ENCODE measurements around the gene IFT88.

Gene IFT88

GRCh38 chr13:20580257-20580656, 13.3 kb downstream of the IFT88 start:
- DNase-seq, result no peak
- CTCF ChIA-PET, result no interaction called here
- no peaks in the 10 kb centered on the region for H3K27me3 Mint-ChIP-seq
- H3K4me3 Mint-ChIP-seq, result no peak overlapping the region
- H3K9me3 Mint-ChIP-seq, result peaks cover 17% of the 10 kb centered on the region
- no peaks in the 10 kb centered on the region for H3K4me1 Mint-ChIP-seq
- peaks cover 53% of the 10 kb centered on the region for H3K36me3 Mint-ChIP-seq
- H3K27ac Mint-ChIP-seq, result no peak overlapping the region

- Mint-ChIP-seq H3K9me3 (peaks cover 15% of the 10 kb centered on the region), H3K4me1 (no peaks in the 10 kb centered on the region), H3K27me3 (no peaks in the 10 kb centered on the region), H3K27ac (no peak overlapping the region), H3K36me3 (peaks cover 42% of the 10 kb centered on the region), H3K4me3 (no peak overlapping the region)
- CTCF ChIA-PET, result no interaction called here
- no peak for DNase-seq
Measured at GRCh38 chr13:20582026-20582425, 15.1 kb downstream of the IFT88 start.

GRCh38 chr13:20583803-20584293, 16.9 kb downstream of the IFT88 start:
- DNase-seq, result no peak

GRCh38 chr13:20585371-20585770, 18.4 kb downstream of the IFT88 start:
- peaks cover 11% of the 10 kb centered on the region for H3K9me3 Mint-ChIP-seq
- CTCF ChIA-PET, result no interaction called here
- H3K4me3 Mint-ChIP-seq, result no peak overlapping the region
- H3K27ac Mint-ChIP-seq, result no peak overlapping the region
- peaks cover 25% of the 10 kb centered on the region for H3K36me3 Mint-ChIP-seq
- no peaks in the 10 kb centered on the region for H3K4me1 Mint-ChIP-seq
- no peak for DNase-seq
- no peaks in the 10 kb centered on the region for H3K27me3 Mint-ChIP-seq

More at GRCh38 chr13:20583803-20584293, 16.9 kb downstream of the IFT88 start:
- H3K4me3 Mint-ChIP-seq, result no peak overlapping the region
- no peaks in the 10 kb centered on the region for H3K4me1 Mint-ChIP-seq
- H3K9me3 Mint-ChIP-seq, result peaks cover 11% of the 10 kb centered on the region
- H3K36me3 Mint-ChIP-seq, result peaks cover 30% of the 10 kb centered on the region
- no peaks in the 10 kb centered on the region for H3K27me3 Mint-ChIP-seq
- CTCF ChIA-PET, result no interaction called here
- H3K27ac Mint-ChIP-seq, result no peak overlapping the region

GRCh38 chr13:20588529-20589110, 21.7 kb downstream of the IFT88 start:
- Mint-ChIP-seq H3K27me3 (no peaks in the 10 kb centered on the region), H3K4me3 (no peak overlapping the region), H3K9me3 (peaks cover 7% of the 10 kb centered on the region), H3K4me1 (no peaks in the 10 kb centered on the region), H3K27ac (no peak overlapping the region), H3K36me3 (peaks cover 11% of the 10 kb centered on the region)
- CTCF ChIA-PET, result no interaction called here
- DNase-seq, result no peak

- no peak for DNase-seq
- CTCF ChIA-PET, result no interaction called here
- no peaks in the 10 kb centered on the region for H3K4me1 Mint-ChIP-seq
- H3K9me3 Mint-ChIP-seq, result no peaks in the 10 kb centered on the region
- no peaks in the 10 kb centered on the region for H3K27me3 Mint-ChIP-seq
- H3K27ac Mint-ChIP-seq, result no peak overlapping the region
- H3K36me3 Mint-ChIP-seq, result no peaks in the 10 kb centered on the region
- H3K4me3 Mint-ChIP-seq, result no peak overlapping the region
Measured at GRCh38 chr13:20590561-20590960, 23.6 kb downstream of the IFT88 start.

GRCh38 chr13:20592606-20593005, 25.6 kb downstream of the IFT88 start:
- H3K36me3 Mint-ChIP-seq, result no peaks in the 10 kb centered on the region
- H3K27me3 Mint-ChIP-seq, result no peaks in the 10 kb centered on the region
- H3K27ac Mint-ChIP-seq, result no peak overlapping the region
- no peak for DNase-seq
- no peaks in the 10 kb centered on the region for H3K4me1 Mint-ChIP-seq
- H3K9me3 Mint-ChIP-seq, result no peaks in the 10 kb centered on the region
- CTCF ChIA-PET, result no interaction called here
- H3K4me3 Mint-ChIP-seq, result no peak overlapping the region

- Mint-ChIP-seq H3K4me3 (no peak overlapping the region), H3K36me3 (no peaks in the 10 kb centered on the region), H3K27ac (no peak overlapping the region), H3K27me3 (no peaks in the 10 kb centered on the region), H3K9me3 (no peaks in the 10 kb centered on the region), H3K4me1 (no peaks in the 10 kb centered on the region)
- CTCF ChIA-PET, result no interaction called here
- no peak for DNase-seq
Measured at GRCh38 chr13:20594280-20594679, 27.3 kb downstream of the IFT88 start.

- no peak for DNase-seq
- H3K9me3 Mint-ChIP-seq, result no peaks in the 10 kb centered on the region
- no peaks in the 10 kb centered on the region for H3K4me1 Mint-ChIP-seq
- H3K27me3 Mint-ChIP-seq, result no peaks in the 10 kb centered on the region
- no peaks in the 10 kb centered on the region for H3K36me3 Mint-ChIP-seq
- H3K4me3 Mint-ChIP-seq, result no peak overlapping the region
- no peak overlapping the region for H3K27ac Mint-ChIP-seq
- CTCF ChIA-PET, result no interaction called here
Measured at GRCh38 chr13:20607015-20607414, 40.1 kb downstream of the IFT88 start.

- Mint-ChIP-seq H3K36me3 (no peaks in the 10 kb centered on the region), H3K27me3 (no peaks in the 10 kb centered on the region), H3K4me1 (no peaks in the 10 kb centered on the region), H3K27ac (no peak overlapping the region), H3K4me3 (no peak overlapping the region), H3K9me3 (no peaks in the 10 kb centered on the region)
- CTCF ChIA-PET, result no interaction called here
- no peak for DNase-seq
Measured at GRCh38 chr13:20608438-20609020, 41.6 kb downstream of the IFT88 start.

GRCh38 chr13:20609145-20609544, 42.2 kb downstream of the IFT88 start:
- H3K4me1 Mint-ChIP-seq, result no peaks in the 10 kb centered on the region
- H3K27me3 Mint-ChIP-seq, result no peaks in the 10 kb centered on the region
- no peak overlapping the region for H3K27ac Mint-ChIP-seq
- no peaks in the 10 kb centered on the region for H3K36me3 Mint-ChIP-seq
- no peak for DNase-seq
- no peak overlapping the region for H3K4me3 Mint-ChIP-seq
- H3K9me3 Mint-ChIP-seq, result no peaks in the 10 kb centered on the region
- CTCF ChIA-PET, result no interaction called here

GRCh38 chr13:20610006-20610405, 43.0 kb downstream of the IFT88 start:
- no peak for DNase-seq
- H3K27ac Mint-ChIP-seq, result no peak overlapping the region
- no peaks in the 10 kb centered on the region for H3K9me3 Mint-ChIP-seq
- CTCF ChIA-PET, result no interaction called here
- no peaks in the 10 kb centered on the region for H3K27me3 Mint-ChIP-seq
- H3K4me3 Mint-ChIP-seq, result no peak overlapping the region
- no peaks in the 10 kb centered on the region for H3K4me1 Mint-ChIP-seq
- no peaks in the 10 kb centered on the region for H3K36me3 Mint-ChIP-seq

- CTCF ChIA-PET, result no interaction called here
- Mint-ChIP-seq H3K4me3 (no peak overlapping the region), H3K4me1 (no peaks in the 10 kb centered on the region), H3K36me3 (no peaks in the 10 kb centered on the region), H3K27ac (no peak overlapping the region), H3K9me3 (no peaks in the 10 kb centered on the region), H3K27me3 (no peaks in the 10 kb centered on the region)
- DNase-seq, result no peak
Measured at GRCh38 chr13:20616059-20616797, 49.3 kb downstream of the IFT88 start.

- Mint-ChIP-seq H3K9me3 (peaks cover 7% of the 10 kb centered on the region), H3K4me1 (no peaks in the 10 kb centered on the region), H3K4me3 (no peak overlapping the region), H3K27ac (no peak overlapping the region), H3K36me3 (peaks cover 5% of the 10 kb centered on the region), H3K27me3 (no peaks in the 10 kb centered on the region)
- DNase-seq, result no peak
- CTCF ChIA-PET, result no interaction called here
Measured at GRCh38 chr13:20623000-20623399, 56.0 kb downstream of the IFT88 start.

- CTCF ChIA-PET, result no interaction called here
Measured at GRCh38 chr13:20624213-20624612, 57.3 kb downstream of the IFT88 start.

More at GRCh38 chr13:20624213-20624612, 57.3 kb downstream of the IFT88 start:
- H3K36me3 Mint-ChIP-seq, result peaks cover 5% of the 10 kb centered on the region
- no peak for DNase-seq
- no peak overlapping the region for H3K27ac Mint-ChIP-seq
- H3K9me3 Mint-ChIP-seq, result peaks cover 7% of the 10 kb centered on the region
- H3K27me3 Mint-ChIP-seq, result no peaks in the 10 kb centered on the region
- H3K4me1 Mint-ChIP-seq, result no peaks in the 10 kb centered on the region
- H3K4me3 Mint-ChIP-seq, result no peak overlapping the region
